Hepatocyte (in vitro differentiated cells): ENCODE data around the gene OR8J1.

Experiments
- CTCF ChIP-seq: fragments of 200-600 bp; sonication (generic); IDR thresholded peaks from 2 replicates; pipeline ENCODE4 v1.5.1; 2016; ENCODE audit warnings: antibody characterized with exemption, mild to moderate bottlenecking; ENCODE audit not compliant: poor library complexity
- EZH2 ChIP-seq: fragments of 200-600 bp; sonication (generic); IDR thresholded peaks from 2 replicates; pipeline ENCODE4 v1.6.1; 2016; ENCODE audit warnings: antibody characterized with exemption, mild to moderate bottlenecking, borderline replicate concordance
- EZH2phosphoT487 ChIP-seq: fragments of 200-600 bp; sonication (generic); IDR thresholded peaks from one replicate; pipeline ENCODE4 v1.6.1; 2018; ENCODE audit warnings: antibody characterized with exemption, mild to moderate bottlenecking, low read depth, moderate library complexity; ENCODE audit not compliant: unreplicated experiment, severe bottlenecking

- TF ChIP-seq CTCF (no peak), EZH2 (no peak), EZH2phosphoT487 (no peak)
Measured at GRCh38 chr11:56345739-56346138, 8.4 kb upstream of the OR8J1 start, which contains the start of gene OR8K1.
